ACHN (cell line): ENCODE data around the gene THAP4.
A peak's percentile ranks its signal among the peaks of the same experiment; 100 is the strongest.
"Not testable (repeated sequence)": the region's sequence is repeated elsewhere in the genome, so short reads cannot be mapped to it uniquely, and the experiment has no call there.

Experiments used
- DNase-seq: peaks from one replicate; pipeline ENCODE4 v3.0.0-alpha.2; 2015
- in situ Hi-C: cut with HindIII; loops from 2 replicates; pipeline ENCODE4 v1.10.0; 2017; ENCODE audit warnings: low sequenced_read_pairs, low pct_ligation_motif_present, low pct_unique_long_range_greater_than_20kb

THAP4 gene

GRCh38 chr2:241668354-241668753 is 31.4 kb upstream of the THAP4 start:
- in situ Hi-C loops: no loop called here
- no peak for DNase-seq

GRCh38 chr2:241666627-241667400 is 29.9 kb upstream of the THAP4 start:
- in situ Hi-C loops: no loop called here
- no peak for DNase-seq

- no peak for DNase-seq
- in situ Hi-C loops: no loop called here
These were observed 28.9 kb upstream of the THAP4 start for GRCh38 chr2:241665731-241666440.

- DNase-seq, in situ Hi-C loops: not testable (repeated sequence)
These were observed 25.8 kb upstream of the THAP4 start for GRCh38 chr2:241662731-241663130.

- in situ Hi-C loops: no loop called here
- no peak for DNase-seq
These were observed 23.7 kb upstream of the THAP4 start for GRCh38 chr2:241660593-241661213.

- in situ Hi-C loops: no loop called here
- DNase-seq: peak; percentile 56
These were observed 22.3 kb upstream of the THAP4 start for GRCh38 chr2:241659150-241659739.

- in situ Hi-C loops: no loop called here
- DNase-seq: no peak
These were observed 21.3 kb upstream of the THAP4 start for GRCh38 chr2:241658296-241658695.

- in situ Hi-C loops: no loop called here
- DNase-seq: no peak
These were observed 20.9 kb upstream of the THAP4 start for GRCh38 chr2:241657786-241658254.

GRCh38 chr2:241656190-241656741 is 19.3 kb upstream of the THAP4 start:
- in situ Hi-C loops: no loop called here
- no peak for DNase-seq

- in situ Hi-C loops: no loop called here
- no peak for DNase-seq
These were observed 18.7 kb upstream of the THAP4 start for GRCh38 chr2:241655516-241656189.

- in situ Hi-C loops: no loop called here
- DNase-seq: no peak
These were observed 17.6 kb upstream of the THAP4 start for GRCh38 chr2:241654551-241654950.

- no peak for DNase-seq
- in situ Hi-C loops: no loop called here
These were observed 16.3 kb upstream of the THAP4 start for GRCh38 chr2:241653210-241653750.

- no peak for DNase-seq
- in situ Hi-C loops: no loop called here
These were observed 15.8 kb upstream of the THAP4 start for GRCh38 chr2:241652722-241653121.

- DNase-seq: no peak
- in situ Hi-C loops: no loop called here
These were observed 15.2 kb upstream of the THAP4 start for GRCh38 chr2:241652142-241652541.

- in situ Hi-C loops: no loop called here
- DNase-seq: no peak
These were observed 13.0 kb upstream of the THAP4 start for GRCh38 chr2:241649927-241650326.

- no peak for DNase-seq
These were observed 12.4 kb upstream of the THAP4 start for GRCh38 chr2:241649404-241649803.

GRCh38 chr2:241648453-241648852 is 11.5 kb upstream of the THAP4 start:
- in situ Hi-C loops: no loop called here
- no peak for DNase-seq

More at GRCh38 chr2:241649404-241649803, 12.4 kb upstream of the THAP4 start:
- in situ Hi-C loops: no loop called here
